Neural cell (in vitro differentiated cells): Measurements from ENCODE around the gene IL36A. TPM values are rescaled to one million over a fixed set of nuclear protein-coding genes. Genes with fewer than 3 reads are reported as not detected.

Experiments used
- H2AFZ ChIP-seq: fragments of 200-600, 300-800 bp; sonication (generic), shearing (Covaris generic); 2 replicates; pipeline ENCODE4 v1.6.0; 2014; ENCODE audit warnings: low read depth, mild to moderate bottlenecking, antibody characterized with exemption, low read length, moderate library complexity
- H3F3A ChIP-seq: fragments of 200-600 bp; shearing (Covaris generic); 2 replicates; pipeline ENCODE4 v1.6.1; 2016; ENCODE audit warnings: mild to moderate bottlenecking, moderate library complexity, mixed read lengths, antibody characterized with exemption, low read length; ENCODE audit not compliant: insufficient read depth, poor library complexity, severe bottlenecking
- H3K27ac ChIP-seq: fragments of 200-600, 300-800 bp; sonication (generic), shearing (Covaris generic); 2 replicates; pipeline ENCODE4 v1.5.1; 2014; ENCODE audit warnings: mild to moderate bottlenecking, low read length, moderate library complexity
- H3K27me3 ChIP-seq: fragments of 300-800, 200-600 bp; sonication (generic), shearing (Covaris generic); 2 replicates; pipeline ENCODE4 v1.6.0; 2014; ENCODE audit warnings: mild to moderate bottlenecking, low read depth, low read length, moderate library complexity; ENCODE audit not compliant: insufficient read depth
- H3K36me3 ChIP-seq: fragments of 300-800, 200-600 bp; sonication (generic), shearing (Covaris generic); 2 replicates; pipeline ENCODE4 v1.5.1; 2014; ENCODE audit warnings: mild to moderate bottlenecking, antibody characterized with exemption, low read length, moderate library complexity; ENCODE audit not compliant: insufficient read depth
- H3K4me2 ChIP-seq: fragments of 300-800, 200-600 bp; sonication (generic), shearing (Covaris generic); 2 replicates; pipeline ENCODE4 v1.6.0; 2014; ENCODE audit warnings: mild to moderate bottlenecking, low read length
- H3K4me3 ChIP-seq: fragments of 300-800, 200-600 bp; sonication (generic), shearing (Covaris generic); 2 replicates; pipeline ENCODE4 v1.5.1; 2014; ENCODE audit warnings: mild to moderate bottlenecking, low read length, moderate library complexity
- H3K79me2 ChIP-seq: fragments of 200-600 bp; shearing (Covaris generic); replicated peaks from 2 replicates; pipeline ENCODE4 v1.6.0; 2014; ENCODE audit warnings: mild to moderate bottlenecking, low read length, moderate library complexity; ENCODE audit not compliant: insufficient read depth
- H3K9ac ChIP-seq: fragments of 300-800, 200-600 bp; sonication (generic), shearing (Covaris generic); 2 replicates; pipeline ENCODE4 v1.6.1; 2016; ENCODE audit warnings: mild to moderate bottlenecking, low read length, mixed read lengths
- H3K9me2 ChIP-seq: fragments of 200-600 bp; shearing (Covaris generic); 2 replicates; pipeline ENCODE4 v1.6.1; 2016; ENCODE audit warnings: mild to moderate bottlenecking, low read length, mixed read lengths; ENCODE audit not compliant: insufficient read depth
- H3K9me3 ChIP-seq: fragments of 200-600, 300-800 bp; sonication (generic), shearing (Covaris generic); 2 replicates; pipeline ENCODE4 v1.6.1; 2016; ENCODE audit warnings: mild to moderate bottlenecking, mixed run types, low read length, moderate library complexity, mixed read lengths
- H4K20me1 ChIP-seq: fragments of 200-600 bp; shearing (Covaris generic); 2 replicates; pipeline ENCODE4 v1.6.1; 2016; ENCODE audit warnings: mild to moderate bottlenecking, mixed run types; ENCODE audit not compliant: insufficient read depth
- EP300 ChIP-seq: fragments of 450-650 bp; conservative IDR thresholded peaks from 2 replicates; pipeline ENCODE4 v1.6.1; 2014; ENCODE audit warnings: antibody characterized with exemption, mild to moderate bottlenecking, moderate library complexity; ENCODE audit not compliant: poor library complexity, severe bottlenecking
- EZH2 ChIP-seq: fragments of 200-600, 300-800 bp; shearing (Covaris generic), sonication (generic); IDR thresholded peaks from 2 replicates; pipeline ENCODE4 v1.6.1; 2014; ENCODE audit warnings: antibody characterized with exemption, low read length, borderline replicate concordance, mild to moderate bottlenecking; ENCODE audit not compliant: insufficient read depth, poor library complexity, severe bottlenecking
- MXI1 ChIP-seq: fragments of 450-650 bp; conservative IDR thresholded peaks from 2 replicates; pipeline ENCODE4 v1.6.1; 2014; ENCODE audit warnings: antibody characterized with exemption, mild to moderate bottlenecking; ENCODE audit not compliant: poor library complexity, severe bottlenecking
- POLR2AphosphoS5 ChIP-seq: IDR thresholded peaks from 2 replicates; pipeline ENCODE4 v1.6.1; 2012
- RAD21 ChIP-seq: fragments of 450-650 bp; conservative IDR thresholded peaks from 2 replicates; pipeline ENCODE4 v1.6.1; 2014; ENCODE audit warnings: antibody characterized with exemption, mild to moderate bottlenecking, moderate library complexity
- SMC3 ChIP-seq: fragments of 450-650 bp; conservative IDR thresholded peaks from 2 replicates; pipeline ENCODE4 v1.6.1; 2014; ENCODE audit warnings: antibody characterized with exemption, mild to moderate bottlenecking, moderate library complexity; ENCODE audit not compliant: poor library complexity
- TAF1 ChIP-seq: IDR thresholded peaks from 2 replicates; pipeline ENCODE4 v1.6.1; 2012; ENCODE audit warnings: low read depth
- polyA plus RNA-seq: library from polyadenylated mRNA; depleted of rRNA; stranded (reverse); fragments of >200 nt; gene quantifications from 2 replicates; pipeline ENCODE4 v1.2.3, GENCODE V29; 2014
- TF ChIP-seq, protein P1 (sequence below): IDR thresholded peaks from 2 replicates; pipeline ENCODE4 v1.6.1; 2012; ENCODE audit warnings: borderline replicate concordance
- TF ChIP-seq, protein P2 (sequence below): fragments of 450-650 bp; IDR thresholded peaks from 2 replicates; pipeline ENCODE4 v1.5.1; 2014; ENCODE audit warnings: antibody characterized with exemption, mild to moderate bottlenecking, moderate library complexity; ENCODE audit not compliant: poor library complexity, severe bottlenecking

Gene IL36A
- polyA plus RNA-seq, 1 donor from 2014 or later, result not detected

DNA sequence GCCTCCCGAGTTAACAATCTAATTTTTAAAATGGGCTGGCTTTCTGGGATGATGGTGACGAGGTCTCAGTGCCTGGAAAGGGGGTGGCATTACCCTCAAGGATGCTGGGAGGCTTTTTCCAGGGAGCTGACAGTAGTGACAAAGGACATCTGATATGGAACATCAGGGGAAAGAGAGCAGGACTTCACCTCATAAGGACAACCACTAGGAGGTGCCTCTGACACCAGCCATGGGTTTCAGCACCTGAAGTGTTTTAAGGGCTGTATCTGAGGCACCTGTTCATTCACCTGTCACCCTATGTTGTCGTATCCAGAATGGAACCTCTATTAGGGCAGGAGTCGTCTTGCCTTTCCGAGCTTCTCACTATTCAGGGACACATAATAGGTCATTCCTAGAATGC, 36.6 kb downstream of the IL36A start:
- no peak overlapping the region for H2AFZ ChIP-seq
- H3K27me3 ChIP-seq, result no peaks in the 10 kb centered on the region
- H3K9ac ChIP-seq, result no peak overlapping the region
- TF ChIP-seq MXI1, result no peak
- no peaks in the 10 kb centered on the region for H3K36me3 ChIP-seq
- no peak overlapping the region for H3K4me2 ChIP-seq
- H3K9me2 ChIP-seq, result no peaks in the 10 kb centered on the region
- no peaks in the 10 kb centered on the region for H3F3A ChIP-seq
- no peak overlapping the region for H3K4me3 ChIP-seq
- H3K27ac ChIP-seq, result no peak overlapping the region
- no peaks in the 10 kb centered on the region for H3K9me3 ChIP-seq
- no peaks in the 10 kb centered on the region for H3K79me2 ChIP-seq
- no peaks in the 10 kb centered on the region for H4K20me1 ChIP-seq

DNA sequence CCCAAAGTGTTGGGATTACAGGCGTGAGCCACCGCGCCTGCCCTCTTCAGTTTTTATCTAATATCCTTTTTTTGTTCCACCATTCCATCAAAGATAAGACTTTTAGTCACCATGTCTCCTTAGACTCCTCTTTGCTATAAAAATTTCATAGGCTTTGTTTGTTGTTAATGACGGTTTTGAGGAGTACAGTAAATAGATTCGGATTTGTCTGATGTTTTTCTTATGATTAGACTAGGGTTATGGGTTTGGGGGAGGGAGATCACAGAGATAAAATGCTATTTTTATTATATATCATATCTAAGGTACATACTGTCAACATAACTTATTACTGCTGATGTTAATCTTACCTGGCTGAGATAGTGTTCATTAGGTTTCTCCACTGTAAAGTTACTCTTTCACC, 41.2 kb downstream of the IL36A start:
- no peak overlapping the region for H3K27ac ChIP-seq
- no peaks in the 10 kb centered on the region for H3K27me3 ChIP-seq
- H3K9ac ChIP-seq, result no peak overlapping the region
- TF ChIP-seq, protein P1, sequence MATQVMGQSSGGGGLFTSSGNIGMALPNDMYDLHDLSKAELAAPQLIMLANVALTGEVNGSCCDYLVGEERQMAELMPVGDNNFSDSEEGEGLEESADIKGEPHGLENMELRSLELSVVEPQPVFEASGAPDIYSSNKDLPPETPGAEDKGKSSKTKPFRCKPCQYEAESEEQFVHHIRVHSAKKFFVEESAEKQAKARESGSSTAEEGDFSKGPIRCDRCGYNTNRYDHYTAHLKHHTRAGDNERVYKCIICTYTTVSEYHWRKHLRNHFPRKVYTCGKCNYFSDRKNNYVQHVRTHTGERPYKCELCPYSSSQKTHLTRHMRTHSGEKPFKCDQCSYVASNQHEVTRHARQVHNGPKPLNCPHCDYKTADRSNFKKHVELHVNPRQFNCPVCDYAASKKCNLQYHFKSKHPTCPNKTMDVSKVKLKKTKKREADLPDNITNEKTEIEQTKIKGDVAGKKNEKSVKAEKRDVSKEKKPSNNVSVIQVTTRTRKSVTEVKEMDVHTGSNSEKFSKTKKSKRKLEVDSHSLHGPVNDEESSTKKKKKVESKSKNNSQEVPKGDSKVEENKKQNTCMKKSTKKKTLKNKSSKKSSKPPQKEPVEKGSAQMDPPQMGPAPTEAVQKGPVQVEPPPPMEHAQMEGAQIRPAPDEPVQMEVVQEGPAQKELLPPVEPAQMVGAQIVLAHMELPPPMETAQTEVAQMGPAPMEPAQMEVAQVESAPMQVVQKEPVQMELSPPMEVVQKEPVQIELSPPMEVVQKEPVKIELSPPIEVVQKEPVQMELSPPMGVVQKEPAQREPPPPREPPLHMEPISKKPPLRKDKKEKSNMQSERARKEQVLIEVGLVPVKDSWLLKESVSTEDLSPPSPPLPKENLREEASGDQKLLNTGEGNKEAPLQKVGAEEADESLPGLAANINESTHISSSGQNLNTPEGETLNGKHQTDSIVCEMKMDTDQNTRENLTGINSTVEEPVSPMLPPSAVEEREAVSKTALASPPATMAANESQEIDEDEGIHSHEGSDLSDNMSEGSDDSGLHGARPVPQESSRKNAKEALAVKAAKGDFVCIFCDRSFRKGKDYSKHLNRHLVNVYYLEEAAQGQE, result no peak
- no peak for TF ChIP-seq EZH2
- TF ChIP-seq SMC3, result no peak
- TF ChIP-seq, protein P2, sequence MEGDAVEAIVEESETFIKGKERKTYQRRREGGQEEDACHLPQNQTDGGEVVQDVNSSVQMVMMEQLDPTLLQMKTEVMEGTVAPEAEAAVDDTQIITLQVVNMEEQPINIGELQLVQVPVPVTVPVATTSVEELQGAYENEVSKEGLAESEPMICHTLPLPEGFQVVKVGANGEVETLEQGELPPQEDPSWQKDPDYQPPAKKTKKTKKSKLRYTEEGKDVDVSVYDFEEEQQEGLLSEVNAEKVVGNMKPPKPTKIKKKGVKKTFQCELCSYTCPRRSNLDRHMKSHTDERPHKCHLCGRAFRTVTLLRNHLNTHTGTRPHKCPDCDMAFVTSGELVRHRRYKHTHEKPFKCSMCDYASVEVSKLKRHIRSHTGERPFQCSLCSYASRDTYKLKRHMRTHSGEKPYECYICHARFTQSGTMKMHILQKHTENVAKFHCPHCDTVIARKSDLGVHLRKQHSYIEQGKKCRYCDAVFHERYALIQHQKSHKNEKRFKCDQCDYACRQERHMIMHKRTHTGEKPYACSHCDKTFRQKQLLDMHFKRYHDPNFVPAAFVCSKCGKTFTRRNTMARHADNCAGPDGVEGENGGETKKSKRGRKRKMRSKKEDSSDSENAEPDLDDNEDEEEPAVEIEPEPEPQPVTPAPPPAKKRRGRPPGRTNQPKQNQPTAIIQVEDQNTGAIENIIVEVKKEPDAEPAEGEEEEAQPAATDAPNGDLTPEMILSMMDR, result no peak
- no peak for TF ChIP-seq RAD21
- TF ChIP-seq MXI1, result no peak
- TF ChIP-seq EP300, result no peak
- TF ChIP-seq TAF1, result no peak
- TF ChIP-seq POLR2AphosphoS5, result no peak
- no peaks in the 10 kb centered on the region for H4K20me1 ChIP-seq
- no peaks in the 10 kb centered on the region for H3K36me3 ChIP-seq
- H3K9me3 ChIP-seq, result no peaks in the 10 kb centered on the region
- H3K9me2 ChIP-seq, result no peaks in the 10 kb centered on the region
- H3K4me2 ChIP-seq, result no peak overlapping the region
- no peak overlapping the region for H3K4me3 ChIP-seq
- no peak overlapping the region for H2AFZ ChIP-seq
- no peaks in the 10 kb centered on the region for H3F3A ChIP-seq
- H3K79me2 ChIP-seq, result no peaks in the 10 kb centered on the region
